Testis (tissue), 2 donors: ENCODE data around the gene TGM2.

ENCODE experiments used
- POLR2A ChIP-seq: fragments of 450-650 bp; IDR thresholded peaks from one replicate; pipeline ENCODE4 v1.6.1; 2017; ENCODE audit warnings: antibody characterized with exemption, mild to moderate bottlenecking, moderate library complexity
- TF ChIP-seq, protein P1 (sequence below), 3 experiments: fragments of 450-650 bp in 2 of 3; fragments of 200-600 bp in 1 of 3; sonication (generic) in 1 of 3; IDR thresholded peaks; one replicate each; pipeline ENCODE4 v1.5.1; 2016 to 2019; ENCODE audit warnings: antibody characterized with exemption in 3 of 3, mild to moderate bottlenecking in 2 of 3, moderate library complexity in 1 of 3

DNA sequence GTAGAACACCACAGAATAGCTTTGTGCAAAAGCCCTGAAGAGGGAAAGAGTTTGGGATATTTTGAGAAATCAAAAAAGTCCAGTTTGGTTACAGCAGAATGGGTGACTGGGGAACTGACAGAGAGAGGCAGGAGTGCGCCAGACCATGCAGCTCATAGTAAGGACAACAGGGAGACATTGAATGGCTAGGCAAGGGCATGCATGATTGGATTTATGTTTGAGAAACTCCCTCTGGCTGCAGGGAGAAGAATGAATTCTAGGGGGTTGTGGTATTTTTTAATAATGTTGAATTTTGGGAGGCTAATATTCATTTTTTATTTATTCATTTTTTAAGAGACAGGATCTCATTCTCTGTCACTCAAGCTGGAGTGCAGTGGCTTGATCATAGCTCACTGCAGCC, 49.9 kb downstream of the TGM2 start:
- TF ChIP-seq, protein P1, sequence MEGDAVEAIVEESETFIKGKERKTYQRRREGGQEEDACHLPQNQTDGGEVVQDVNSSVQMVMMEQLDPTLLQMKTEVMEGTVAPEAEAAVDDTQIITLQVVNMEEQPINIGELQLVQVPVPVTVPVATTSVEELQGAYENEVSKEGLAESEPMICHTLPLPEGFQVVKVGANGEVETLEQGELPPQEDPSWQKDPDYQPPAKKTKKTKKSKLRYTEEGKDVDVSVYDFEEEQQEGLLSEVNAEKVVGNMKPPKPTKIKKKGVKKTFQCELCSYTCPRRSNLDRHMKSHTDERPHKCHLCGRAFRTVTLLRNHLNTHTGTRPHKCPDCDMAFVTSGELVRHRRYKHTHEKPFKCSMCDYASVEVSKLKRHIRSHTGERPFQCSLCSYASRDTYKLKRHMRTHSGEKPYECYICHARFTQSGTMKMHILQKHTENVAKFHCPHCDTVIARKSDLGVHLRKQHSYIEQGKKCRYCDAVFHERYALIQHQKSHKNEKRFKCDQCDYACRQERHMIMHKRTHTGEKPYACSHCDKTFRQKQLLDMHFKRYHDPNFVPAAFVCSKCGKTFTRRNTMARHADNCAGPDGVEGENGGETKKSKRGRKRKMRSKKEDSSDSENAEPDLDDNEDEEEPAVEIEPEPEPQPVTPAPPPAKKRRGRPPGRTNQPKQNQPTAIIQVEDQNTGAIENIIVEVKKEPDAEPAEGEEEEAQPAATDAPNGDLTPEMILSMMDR (IDR thresholded peaks at IDR 0.05) = no peak
- TF ChIP-seq POLR2A = no peak
